A549 (cell line): Measurements from ENCODE around the gene ASB17. TPM values are rescaled to one million over a fixed set of nuclear protein-coding genes. Genes with fewer than 3 reads are reported as not detected.

ENCODE experiments used
- ATAC-seq, 2 experiments: fragments of 200-7000 bp in 1 of 2; fragments of >200 bp in 1 of 2; cut with Nextera tagmentation in 1 of 2; cut with Tn5 transposase in 1 of 2; 3 replicates each; pipeline versions ENCODE4 v1.8.0 to v1.9.1; 2018 to 2020; ENCODE audit warnings: mild to moderate bottlenecking in 1 of 2, moderate library complexity in 1 of 2
- CTCF ChIA-PET: fragments of 300-600 bp; sonication (Branson Sonifier 250); formaldehyde crosslinking; extraction: SDS; loops from one replicate; lab custom pipeline; 2021; ENCODE audit warnings: antibody characterized with exemption, inconsistent platforms; lab: Yijun Ruan, JAX
- POLR2A ChIA-PET: fragments of 350-600 bp; formaldehyde crosslinking; extraction: SDS; loops from one replicate; lab custom pipeline; 2021; ENCODE audit warnings: antibody characterized with exemption, inconsistent platforms; lab: Yijun Ruan, JAX
- DNase-seq, 2 experiments: peaks; one replicate each; pipeline versions ENCODE4 v3.0.0 to v3.0.0-alpha.2; 2011 to 2016; ENCODE audit warnings: low read depth in 1 of 2, low spot score in 1 of 2
- FAIRE-seq: peaks from 2 replicates; lab custom pipeline; 2011; peaks lifted over from hg19 to GRCh38; lab: Jason Lieb, UNC
- H3K27ac ChIP-seq, 2 experiments: fragments of >200 bp; sonication (Bioruptor Twin); formaldehyde crosslinking; 3 replicates each; pipeline ENCODE4 v1.5.1; 2016 to 2017
- H3K4me1 ChIP-seq: fragments of >200 bp; sonication (Bioruptor Twin); formaldehyde crosslinking; 3 replicates; pipeline ENCODE4 v1.6.1; 2016
- H3K4me2 ChIP-seq: fragments of >200 bp; sonication (Bioruptor Twin); formaldehyde crosslinking; 3 replicates; pipeline ENCODE4 v1.6.1; 2016
- H3K4me3 ChIP-seq: fragments of >200 bp; sonication (Bioruptor Twin); formaldehyde crosslinking; 3 replicates; pipeline ENCODE4 v1.5.1; 2016
- H3K9me3 ChIP-seq: fragments of >200 bp; sonication (Bioruptor Twin); formaldehyde crosslinking; 3 replicates; pipeline ENCODE4 v1.6.1; 2016
- CBX8 ChIP-seq: fragments of 200-600 bp; sonication (generic); IDR thresholded peaks from 2 replicates; pipeline ENCODE4 v1.6.1; 2016
- CEBPB ChIP-seq, 2 experiments: fragments of >200 bp in 1 of 2; sonication (Bioruptor Twin) in 1 of 2; formaldehyde crosslinking in 1 of 2; IDR thresholded peaks; 2 replicates each; pipeline ENCODE4 v1.6.1; 2012 to 2016
- FOSL2 ChIP-seq, 2 experiments: fragments of 450-650 bp in 1 of 2; fragments of >200 bp in 1 of 2; sonication (Bioruptor Twin) in 1 of 2; formaldehyde crosslinking; IDR thresholded peaks; 2 replicates each; pipeline versions ENCODE4 v1.5.0 to v1.6.1; 2016 to 2020; ENCODE audit warnings: mild to moderate bottlenecking in 1 of 2, moderate library complexity in 1 of 2
- FOXS1 ChIP-seq: fragments of 250-450 bp; sonication (Bioruptor Pico); IDR thresholded peaks from 2 replicates; pipeline ENCODE4 v1.5.0; 2020; ENCODE audit warnings: mild to moderate bottlenecking, moderate library complexity
- HOXA7 ChIP-seq: fragments of 250-450 bp; sonication (Bioruptor Pico); IDR thresholded peaks from 2 replicates; pipeline ENCODE4 v1.5.0; 2020; ENCODE audit warnings: mild to moderate bottlenecking, moderate library complexity
- HOXB13 ChIP-seq: fragments of 250-450 bp; sonication (Bioruptor Pico); IDR thresholded peaks from 2 replicates; pipeline ENCODE4 v1.5.0; 2020; ENCODE audit warnings: low read depth, mild to moderate bottlenecking, moderate library complexity
- JUN ChIP-seq, 2 experiments: fragments of >200 bp; sonication (Bioruptor Twin); formaldehyde crosslinking; IDR thresholded peaks; 2 replicates in 1 of 2; 3 replicates in 1 of 2; pipeline ENCODE4 v1.6.1; 2016 to 2017
- KDM1A ChIP-seq: fragments of 200-600 bp; sonication (generic); IDR thresholded peaks from 2 replicates; pipeline ENCODE4 v1.6.1; 2016; ENCODE audit warnings: low read depth, mild to moderate bottlenecking
- MAZ ChIP-seq: fragments of 150-350 bp; IDR thresholded peaks from 2 replicates; pipeline ENCODE4 v1.6.1; 2014; ENCODE audit warnings: antibody characterized with exemption, low read depth, low read length, borderline replicate concordance
- NFE2L2 ChIP-seq: fragments of 150-350 bp; conservative IDR thresholded peaks from 2 replicates; pipeline ENCODE4 v1.6.1; 2014; ENCODE audit warnings: low read length
- NPAS2 ChIP-seq: fragments of 250-450 bp; sonication (Bioruptor Pico); IDR thresholded peaks from 2 replicates; pipeline ENCODE4 v1.8.0; 2022; ENCODE audit warnings: mild to moderate bottlenecking, moderate library complexity, borderline replicate concordance
- NR3C1 ChIP-seq: fragments of >200 bp; sonication (Bioruptor Twin); formaldehyde crosslinking; IDR thresholded peaks from 3 replicates; pipeline ENCODE4 v1.6.1; 2017
- PHF8 ChIP-seq: fragments of 200-600 bp; sonication (generic); IDR thresholded peaks from 2 replicates; pipeline ENCODE4 v1.6.1; 2016; ENCODE audit warnings: low read depth, mild to moderate bottlenecking, antibody characterized with exemption, moderate library complexity, borderline replicate concordance
- POLR2A ChIP-seq: IDR thresholded peaks from 2 replicates; pipeline ENCODE4 v1.6.1; 2012; ENCODE audit warnings: mild to moderate bottlenecking, low read length
- POLR2AphosphoS2 ChIP-seq: conservative IDR thresholded peaks from 2 replicates; pipeline ENCODE4 v1.6.1; 2012; ENCODE audit warnings: low read length, improper control_type of control experiment, inconsistent platforms
- RAD21 ChIP-seq, 2 experiments: fragments of >200 bp in 1 of 2; sonication (Bioruptor Twin) in 1 of 2; formaldehyde crosslinking in 1 of 2; IDR thresholded peaks in 1 of 2; conservative IDR thresholded peaks in 1 of 2; 2 replicates in 1 of 2; 3 replicates in 1 of 2; pipeline ENCODE4 v1.6.1; 2012 to 2018; ENCODE audit warnings: inconsistent platforms in 1 of 2
- RCOR1 ChIP-seq: fragments of 150-350 bp; IDR thresholded peaks from 2 replicates; pipeline ENCODE4 v1.6.1; 2014; ENCODE audit warnings: antibody characterized with exemption, low read length, low read depth
- RFX5 ChIP-seq: fragments of 450-650 bp; IDR thresholded peaks from 2 replicates; pipeline ENCODE4 v1.7.1; 2014; ENCODE audit warnings: antibody characterized with exemption, mild to moderate bottlenecking, moderate library complexity
- RNF2 ChIP-seq: fragments of 200-600 bp; sonication (generic); IDR thresholded peaks from 2 replicates; pipeline ENCODE4 v1.6.1; 2016; ENCODE audit warnings: low read depth, mild to moderate bottlenecking, antibody characterized with exemption, moderate library complexity, borderline replicate concordance
- SMC3 ChIP-seq: fragments of >200 bp; sonication (Bioruptor Twin); formaldehyde crosslinking; IDR thresholded peaks from 3 replicates; pipeline ENCODE4 v1.6.1; 2018; ENCODE audit warnings: inconsistent platforms
- SREBF2 ChIP-seq: fragments of 450-650 bp; IDR thresholded peaks from 2 replicates; pipeline ENCODE4 v1.6.1; 2014; ENCODE audit warnings: mild to moderate bottlenecking, moderate library complexity
- TFCP2L1 ChIP-seq: fragments of 250-450 bp; sonication (Bioruptor Pico); IDR thresholded peaks from 2 replicates; pipeline ENCODE4 v1.5.0; 2021; ENCODE audit warnings: mild to moderate bottlenecking
- ZFP36 ChIP-seq: fragments of 450-650 bp; IDR thresholded peaks from 2 replicates; pipeline ENCODE4 v1.6.1; 2014; ENCODE audit warnings: borderline replicate concordance; ENCODE audit not compliant: partially characterized antibody
- ZSCAN20 ChIP-seq: fragments of 250-450 bp; sonication (Bioruptor Pico); IDR thresholded peaks from 2 replicates; pipeline ENCODE4 v1.8.0; 2022; ENCODE audit warnings: mild to moderate bottlenecking, moderate library complexity
- WGBS: methylation state at CpG from one replicate; pipeline ENCODE4 v1.1.6; 2017; ENCODE audit errors: missing lambda C conversion rate; 5-methylcytosine and 5-hydroxymethylcytosine counted together
- polyA plus RNA-seq, 4 experiments: library from polyadenylated mRNA; depleted of rRNA in 3 of 4; stranded (reverse); fragments of >200 nt; fragmentation: RNase III in 1 of 4; extraction: RNeasy Plus Mini Kit Qiagen cat#74134 plus additional on column Dnase treatment in 1 of 4; gene quantifications; 2 replicates in 3 of 4; 3 replicates in 1 of 4; pipeline ENCODE4 v1.2.3, GENCODE V29; 2011 to 2017
- TF ChIP-seq, protein P1 (sequence below): IDR thresholded peaks from 2 replicates; pipeline ENCODE4 v1.6.1; 2012
- TF ChIP-seq, protein P2 (sequence below): fragments of 200-600 bp; sonication (generic); IDR thresholded peaks from 2 replicates; pipeline ENCODE4 v1.6.1; 2016; ENCODE audit warnings: antibody characterized with exemption, mild to moderate bottlenecking, moderate library complexity
- TF ChIP-seq, protein P3 (sequence below): fragments of >200 bp; sonication (Bioruptor Twin); formaldehyde crosslinking; IDR thresholded peaks from 2 replicates; pipeline ENCODE4 v1.6.1; 2016
- TF ChIP-seq, protein P4 (sequence below): fragments of 250-450 bp; sonication (Bioruptor Pico); IDR thresholded peaks from 2 replicates; pipeline ENCODE4 v1.5.0; 2021; ENCODE audit warnings: mild to moderate bottlenecking, moderate library complexity, borderline replicate concordance

The ASB17 gene
- polyA plus RNA-seq, 2 of the 4 experiments (the other 2 are of a cell fraction): not detected

DNA sequence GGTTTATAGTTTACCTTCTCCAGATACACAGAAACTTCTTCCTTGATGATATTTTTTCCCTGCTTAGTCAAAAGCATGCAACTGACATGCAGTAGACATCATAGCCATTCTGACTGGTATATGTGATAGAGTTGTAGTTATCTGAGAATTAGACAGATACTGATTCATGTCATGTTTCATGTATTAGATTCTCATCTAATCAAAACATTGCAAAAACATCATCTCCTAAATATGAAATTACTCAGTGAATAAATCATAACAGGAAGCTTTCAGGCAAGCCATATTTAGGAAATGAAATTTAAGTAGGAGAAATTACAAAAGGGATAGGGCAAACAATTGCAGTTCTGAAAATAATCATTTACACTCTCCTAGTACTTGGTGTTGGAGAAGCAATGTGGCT is 38.4 kb upstream of the ASB17 start:
- Histone ChIP-seq H3K4me3 (no peak overlapping the region), H3K9me3 (no peaks in the 10 kb centered on the region), H3K4me2 (no peak overlapping the region)
- CTCF ChIA-PET: no interaction called here
- TF ChIP-seq HOXA7: no peak
- no peak for TF ChIP-seq MAZ
- TF ChIP-seq HOXB13 (CRISPR knock-in tag): no peak
- TF ChIP-seq, protein P1, sequence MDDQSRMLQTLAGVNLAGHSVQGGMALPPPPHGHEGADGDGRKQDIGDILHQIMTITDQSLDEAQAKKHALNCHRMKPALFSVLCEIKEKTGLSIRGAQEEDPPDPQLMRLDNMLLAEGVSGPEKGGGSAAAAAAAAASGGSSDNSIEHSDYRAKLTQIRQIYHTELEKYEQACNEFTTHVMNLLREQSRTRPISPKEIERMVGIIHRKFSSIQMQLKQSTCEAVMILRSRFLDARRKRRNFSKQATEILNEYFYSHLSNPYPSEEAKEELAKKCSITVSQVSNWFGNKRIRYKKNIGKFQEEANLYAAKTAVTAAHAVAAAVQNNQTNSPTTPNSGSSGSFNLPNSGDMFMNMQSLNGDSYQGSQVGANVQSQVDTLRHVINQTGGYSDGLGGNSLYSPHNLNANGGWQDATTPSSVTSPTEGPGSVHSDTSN: no peak
- TF ChIP-seq FOXS1: no peak
- TF ChIP-seq, protein P2, sequence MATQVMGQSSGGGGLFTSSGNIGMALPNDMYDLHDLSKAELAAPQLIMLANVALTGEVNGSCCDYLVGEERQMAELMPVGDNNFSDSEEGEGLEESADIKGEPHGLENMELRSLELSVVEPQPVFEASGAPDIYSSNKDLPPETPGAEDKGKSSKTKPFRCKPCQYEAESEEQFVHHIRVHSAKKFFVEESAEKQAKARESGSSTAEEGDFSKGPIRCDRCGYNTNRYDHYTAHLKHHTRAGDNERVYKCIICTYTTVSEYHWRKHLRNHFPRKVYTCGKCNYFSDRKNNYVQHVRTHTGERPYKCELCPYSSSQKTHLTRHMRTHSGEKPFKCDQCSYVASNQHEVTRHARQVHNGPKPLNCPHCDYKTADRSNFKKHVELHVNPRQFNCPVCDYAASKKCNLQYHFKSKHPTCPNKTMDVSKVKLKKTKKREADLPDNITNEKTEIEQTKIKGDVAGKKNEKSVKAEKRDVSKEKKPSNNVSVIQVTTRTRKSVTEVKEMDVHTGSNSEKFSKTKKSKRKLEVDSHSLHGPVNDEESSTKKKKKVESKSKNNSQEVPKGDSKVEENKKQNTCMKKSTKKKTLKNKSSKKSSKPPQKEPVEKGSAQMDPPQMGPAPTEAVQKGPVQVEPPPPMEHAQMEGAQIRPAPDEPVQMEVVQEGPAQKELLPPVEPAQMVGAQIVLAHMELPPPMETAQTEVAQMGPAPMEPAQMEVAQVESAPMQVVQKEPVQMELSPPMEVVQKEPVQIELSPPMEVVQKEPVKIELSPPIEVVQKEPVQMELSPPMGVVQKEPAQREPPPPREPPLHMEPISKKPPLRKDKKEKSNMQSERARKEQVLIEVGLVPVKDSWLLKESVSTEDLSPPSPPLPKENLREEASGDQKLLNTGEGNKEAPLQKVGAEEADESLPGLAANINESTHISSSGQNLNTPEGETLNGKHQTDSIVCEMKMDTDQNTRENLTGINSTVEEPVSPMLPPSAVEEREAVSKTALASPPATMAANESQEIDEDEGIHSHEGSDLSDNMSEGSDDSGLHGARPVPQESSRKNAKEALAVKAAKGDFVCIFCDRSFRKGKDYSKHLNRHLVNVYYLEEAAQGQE: no peak
- TF ChIP-seq KDM1A: no peak
- no peak for TF ChIP-seq FOSL2 (IDR thresholded peaks at IDR 0.05)
- no peak for TF ChIP-seq FOSL2 (CRISPR knock-in tag; IDR thresholded peaks at IDR 0.05)
- no peak for TF ChIP-seq ZSCAN20 (CRISPR knock-in tag)
- no peak for TF ChIP-seq JUN (IDR thresholded peaks at IDR 0.05)
- no peak for TF ChIP-seq NFE2L2
- no peak for TF ChIP-seq RCOR1
- TF ChIP-seq RNF2: no peak
- TF ChIP-seq CBX8: no peak
- TF ChIP-seq, protein P3, sequence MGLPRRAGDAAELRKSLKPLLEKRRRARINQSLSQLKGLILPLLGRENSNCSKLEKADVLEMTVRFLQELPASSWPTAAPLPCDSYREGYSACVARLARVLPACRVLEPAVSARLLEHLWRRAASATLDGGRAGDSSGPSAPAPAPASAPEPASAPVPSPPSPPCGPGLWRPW: no peak
- TF ChIP-seq SMC3: no peak
- TF ChIP-seq, all 56 proteins: peak for 0
- H3K4me1 ChIP-seq: peaks cover 12% of the 10 kb centered on the region; the same call in 2 of the 3 replicates
- FAIRE-seq (no peak), ATAC-seq (no peak), DNase-seq (no peak)
- H3K27ac ChIP-seq: no peak overlapping the region
- POLR2A ChIA-PET: no interaction called here

DNA sequence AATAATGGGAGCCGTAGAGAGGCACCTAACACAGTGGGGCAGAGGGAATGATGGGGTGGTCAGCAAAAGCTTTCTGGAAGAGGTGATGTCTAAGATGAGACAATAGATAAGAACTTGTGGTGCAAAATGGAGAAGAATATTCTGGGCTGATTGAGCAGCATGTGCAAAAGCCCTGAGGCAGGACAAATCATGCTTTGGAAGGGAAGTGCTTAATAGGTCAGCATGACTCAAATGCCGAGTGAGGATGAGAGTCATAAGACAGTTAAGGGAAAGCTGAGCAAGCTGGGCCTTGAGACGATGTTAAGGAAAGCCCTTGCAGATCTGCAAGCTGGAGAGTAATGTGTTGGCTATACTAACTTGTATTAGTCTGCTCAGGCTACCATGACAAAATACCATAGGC is 37.3 kb upstream of the ASB17 start:
- ATAC-seq (no peak), FAIRE-seq (no peak), DNase-seq (no peak)
- Histone ChIP-seq H3K4me1 (peaks cover 22% of the 10 kb centered on the region; the same call in 2 of the 3 replicates), H3K27ac (no peak overlapping the region; a peak in 1 of 6 replicates), H3K4me3 (no peak overlapping the region), H3K9me3 (no peaks in the 10 kb centered on the region), H3K4me2 (no peak overlapping the region)
- ChIA-PET POLR2A (no interaction called here), CTCF (no interaction called here)
- 49% methylated on average over 3 of the region's 3 CpGs for WGBS
- no peak for TF ChIP-seq RFX5
- no peak for TF ChIP-seq HOXA7
- no peak for TF ChIP-seq MAZ
- TF ChIP-seq PHF8: no peak

DNA sequence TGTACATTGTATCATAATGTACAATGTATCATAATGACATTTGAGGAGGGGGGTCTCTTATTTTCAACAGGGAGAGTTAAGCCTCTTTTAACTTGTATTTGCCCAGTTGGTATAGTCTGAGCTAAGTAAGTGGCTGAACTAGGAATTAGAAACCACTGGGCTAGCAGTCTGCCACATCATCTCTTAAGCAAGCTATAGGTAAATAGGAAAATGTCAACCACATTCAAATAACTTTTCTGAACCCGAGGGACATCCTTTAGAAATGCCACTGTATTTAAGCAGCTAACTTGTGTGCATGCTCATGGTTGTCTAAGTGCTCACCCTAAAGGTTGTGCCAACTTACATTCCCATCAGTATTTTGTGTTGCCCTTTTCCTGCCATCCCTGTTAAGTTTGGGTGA is 35.5 kb upstream of the ASB17 start:
- no peak for FAIRE-seq
- no peak for DNase-seq
- Histone ChIP-seq H3K4me3 (no peak overlapping the region), H3K4me2 (no peak overlapping the region), H3K9me3 (no peaks in the 10 kb centered on the region), H3K27ac (peak overlapping the region; percentile 23 to 37; a peak in 1 of 6 replicates), H3K4me1 (peaks cover 33% of the 10 kb centered on the region)
- POLR2A ChIA-PET: no interaction called here
- CTCF ChIA-PET: no interaction called here
- no peak for TF ChIP-seq NFE2L2
- TF ChIP-seq, protein P4, sequence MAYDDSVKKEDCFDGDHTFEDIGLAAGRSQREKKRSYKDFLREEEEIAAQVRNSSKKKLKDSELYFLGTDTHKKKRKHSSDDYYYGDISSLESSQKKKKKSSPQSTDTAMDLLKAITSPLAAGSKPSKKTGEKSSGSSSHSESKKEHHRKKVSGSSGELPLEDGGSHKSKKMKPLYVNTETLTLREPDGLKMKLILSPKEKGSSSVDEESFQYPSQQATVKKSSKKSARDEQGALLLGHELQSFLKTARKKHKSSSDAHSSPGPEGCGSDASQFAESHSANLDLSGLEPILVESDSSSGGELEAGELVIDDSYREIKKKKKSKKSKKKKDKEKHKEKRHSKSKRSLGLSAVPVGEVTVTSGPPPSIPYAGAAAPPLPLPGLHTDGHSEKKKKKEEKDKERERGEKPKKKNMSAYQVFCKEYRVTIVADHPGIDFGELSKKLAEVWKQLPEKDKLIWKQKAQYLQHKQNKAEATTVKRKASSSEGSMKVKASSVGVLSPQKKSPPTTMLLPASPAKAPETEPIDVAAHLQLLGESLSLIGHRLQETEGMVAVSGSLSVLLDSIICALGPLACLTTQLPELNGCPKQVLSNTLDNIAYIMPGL (CRISPR knock-in tag): no peak
- no peak for TF ChIP-seq POLR2A
- TF ChIP-seq NPAS2: no peak
- TF ChIP-seq HOXB13 (CRISPR knock-in tag): no peak
- TF ChIP-seq SREBF2: no peak
- no peak for TF ChIP-seq TFCP2L1
- TF ChIP-seq NR3C1: no peak
- no peak for TF ChIP-seq FOXS1
- no peak for TF ChIP-seq ZFP36
- TF ChIP-seq POLR2AphosphoS2: no peak
- no peak for TF ChIP-seq RAD21 (conservative IDR thresholded peaks at IDR 0.05 in 1 of 2, IDR thresholded peaks at IDR 0.05 in 1 of 2)
- TF ChIP-seq JUN (IDR thresholded peaks at IDR 0.05): no peak
- no peak for TF ChIP-seq CEBPB (IDR thresholded peaks at IDR 0.05)
- 11% methylated on average over 1 of the region's 1 CpG for WGBS
- ATAC-seq: no peak
